GM19324 (cell line): ENCODE results near the gene SLC23A2.
A peak's percentile ranks its signal among the peaks of the same experiment; 100 is the strongest.

ENCODE experiments used
- ATAC-seq: cut with Tn5 transposase; IDR thresholded peaks from one replicate; pipeline ENCODE4 v1.9.1; 2021; ENCODE audit warnings: mild to moderate bottlenecking, moderate library complexity; ENCODE audit not compliant: unreplicated experiment, low FRiP score

SLC23A2 gene

GRCh38 chr20:4828830-4829513 lies 172.3 kb downstream of the SLC23A2 start:
- ATAC-seq: no peak

- no peak for ATAC-seq
These were observed 179.7 kb downstream of the SLC23A2 start for GRCh38 chr20:4821590-4821989.

- no peak for ATAC-seq
These were observed 180.3 kb downstream of the SLC23A2 start for GRCh38 chr20:4820806-4821518.

GRCh38 chr20:4819901-4820300 lies 181.4 kb downstream of the SLC23A2 start:
- ATAC-seq: no peak

GRCh38 chr20:4817230-4817671 lies 184.1 kb downstream of the SLC23A2 start:
- no peak for ATAC-seq

GRCh38 chr20:4815628-4816027 lies 185.7 kb downstream of the SLC23A2 start:
- ATAC-seq: no peak

- ATAC-seq: peak; percentile 52
These were observed 186.5 kb downstream of the SLC23A2 start for GRCh38 chr20:4814696-4815252.

- peak; percentile 33 for ATAC-seq
These were observed 187.2 kb downstream of the SLC23A2 start for GRCh38 chr20:4813863-4814695.

GRCh38 chr20:4813076-4813862 lies 188.0 kb downstream of the SLC23A2 start:
- ATAC-seq: peak; percentile 28

GRCh38 chr20:4812641-4813075 lies 188.7 kb downstream of the SLC23A2 start:
- no peak for ATAC-seq

- no peak for ATAC-seq
These were observed 189.1 kb downstream of the SLC23A2 start for GRCh38 chr20:4812216-4812615.

GRCh38 chr20:4811661-4812181 lies 189.6 kb downstream of the SLC23A2 start:
- ATAC-seq: no peak

GRCh38 chr20:4811257-4811656 lies 190.1 kb downstream of the SLC23A2 start:
- ATAC-seq: no peak

GRCh38 chr20:4810426-4811019 lies 190.8 kb downstream of the SLC23A2 start:
- no peak for ATAC-seq

GRCh38 chr20:4809707-4810106 lies 191.6 kb downstream of the SLC23A2 start:
- ATAC-seq: no peak

- no peak for ATAC-seq
These were observed 192.4 kb downstream of the SLC23A2 start for GRCh38 chr20:4808872-4809271.

GRCh38 chr20:4805663-4806449 lies 195.5 kb downstream of the SLC23A2 start:
- ATAC-seq: no peak

- no peak for ATAC-seq
These were observed 198.8 kb downstream of the SLC23A2 start for GRCh38 chr20:4802527-4802926.
